Colonic mucosa (tissue), 4 donors: Measurements from ENCODE around the gene ADRA2A. TPM values are rescaled to one million over a fixed set of nuclear protein-coding genes. Genes with fewer than 3 reads are reported as not detected.
A peak's percentile ranks its signal among the peaks of the same experiment; 100 is the strongest.

Experiments
- DNase-seq: peaks from one replicate; pipeline ENCODE4 v3.0.0-alpha.2; 2020
- H3K27ac ChIP-seq: fragments of 200-600 bp; one replicate; pipeline ENCODE4 v1.8.0; 2021
- H3K27me3 ChIP-seq: fragments of 200-600 bp; one replicate; pipeline ENCODE4 v1.8.0; 2021
- H3K36me3 ChIP-seq: fragments of 200-600 bp; one replicate; pipeline ENCODE4 v1.8.0; 2021
- H3K4me1 ChIP-seq: fragments of 200-600 bp; one replicate; pipeline ENCODE4 v1.8.0; 2021; ENCODE audit warnings: mild to moderate bottlenecking
- H3K4me3 ChIP-seq: fragments of 200-600 bp; one replicate; pipeline ENCODE4 v1.8.0; 2021
- H3K9ac ChIP-seq, 2 donors: one replicate each; pipeline ENCODE4 v1.7.0; 2013; ENCODE audit warnings: control low read depth in 2 of 2, low read depth in 2 of 2, low read length in 2 of 2
- H3K9me3 ChIP-seq: fragments of 200-600 bp; one replicate; pipeline ENCODE4 v1.8.0; 2021
- CTCF ChIP-seq: fragments of 200-600 bp; IDR thresholded peaks from one replicate; pipeline ENCODE4 v1.8.0; 2022; ENCODE audit warnings: antibody characterized with exemption, mild to moderate bottlenecking
- intact Hi-C: fragments of 100-400 bp; cut with DNase I; formaldehyde crosslinking; loops from one replicate; pipeline ENCODE4 v1.14.1; 2022
- total RNA-seq, 2 donors: library from RNA; stranded (reverse); fragmentation: NEBNext Ultra II Directional in 1 of 2; extraction: Animal tissue kit (Norgen Biotek cat#: 25700) in 1 of 2; gene quantifications; one replicate each; pipeline ENCODE4 v1.2.1, GENCODE V29; 2021
- donor health status: healthy.
- donor health status: DM: no; HTN: no; CAD: no.
- donor health status: DM: no; HTN: no; CAD: no.

The ADRA2A gene
- total RNA-seq, 2 donors from 2014 or later, result 12.8 to 14.3 TPM

GRCh38 chr10:111089293-111089692, 12.5 kb downstream of the ADRA2A start:
- DNase-seq, result peak; percentile 4
- H3K9ac ChIP-seq, result no peak overlapping the region
- H3K36me3 ChIP-seq, result no peaks in the 10 kb centered on the region
- no peaks in the 10 kb centered on the region for H3K9me3 ChIP-seq
- H3K27me3 ChIP-seq, result no peaks in the 10 kb centered on the region
- H3K4me3 ChIP-seq, result no peak overlapping the region
- no peak for TF ChIP-seq CTCF
- intact Hi-C loops, result no loop called here
- H3K27ac ChIP-seq, result no peak overlapping the region
- H3K4me1 ChIP-seq, result no peaks in the 10 kb centered on the region

- H3K27me3 ChIP-seq, result no peaks in the 10 kb centered on the region
- intact Hi-C loops, result no loop called here
- no peak overlapping the region for H3K27ac ChIP-seq
- DNase-seq, result no peak
- no peaks in the 10 kb centered on the region for H3K36me3 ChIP-seq
- no peaks in the 10 kb centered on the region for H3K9me3 ChIP-seq
- no peak overlapping the region for H3K9ac ChIP-seq
- TF ChIP-seq CTCF, result no peak
- no peak overlapping the region for H3K4me3 ChIP-seq
- no peaks in the 10 kb centered on the region for H3K4me1 ChIP-seq
These were observed 15.0 kb downstream of the ADRA2A start for GRCh38 chr10:111091833-111092232.

GRCh38 chr10:111093741-111094380, 17.0 kb downstream of the ADRA2A start:
- intact Hi-C loops, result no loop called here
- TF ChIP-seq CTCF, result no peak
- H3K4me1 ChIP-seq, result no peaks in the 10 kb centered on the region
- DNase-seq, result no peak
- no peaks in the 10 kb centered on the region for H3K36me3 ChIP-seq
- no peaks in the 10 kb centered on the region for H3K9me3 ChIP-seq
- H3K27me3 ChIP-seq, result no peaks in the 10 kb centered on the region
- no peak overlapping the region for H3K4me3 ChIP-seq
- H3K27ac ChIP-seq, result no peak overlapping the region
- H3K9ac ChIP-seq, result no peak overlapping the region

GRCh38 chr10:111098679-111099437, 22.0 kb downstream of the ADRA2A start:
- peaks cover 2% of the 10 kb centered on the region for H3K4me1 ChIP-seq
- no peak overlapping the region for H3K9ac ChIP-seq
- no peaks in the 10 kb centered on the region for H3K9me3 ChIP-seq
- no peak for TF ChIP-seq CTCF
- H3K27me3 ChIP-seq, result no peaks in the 10 kb centered on the region
- H3K36me3 ChIP-seq, result no peaks in the 10 kb centered on the region
- no peak for DNase-seq
- intact Hi-C loops, result no loop called here
- peak overlapping the region; percentile 19 for H3K27ac ChIP-seq
- H3K4me3 ChIP-seq, result no peak overlapping the region

GRCh38 chr10:111100198-111100597, 23.4 kb downstream of the ADRA2A start:
- H3K27ac ChIP-seq, result peak overlapping the region; percentile 19
- peaks cover 3% of the 10 kb centered on the region for H3K4me1 ChIP-seq
- intact Hi-C loops, result no loop called here
- no peak overlapping the region for H3K9ac ChIP-seq
- H3K36me3 ChIP-seq, result no peaks in the 10 kb centered on the region
- H3K9me3 ChIP-seq, result no peaks in the 10 kb centered on the region
- TF ChIP-seq CTCF, result no peak
- no peak overlapping the region for H3K4me3 ChIP-seq
- DNase-seq, result peak; percentile 69
- no peaks in the 10 kb centered on the region for H3K27me3 ChIP-seq
